Prostate gland (tissue), 2 donors: ENCODE results near the gene SOAT2.

Source experiments
- CTCF ChIP-seq, 4 experiments: fragments of 200-600 bp in 2 of 4; fragments of 450-650 bp in 2 of 4; sonication (generic) in 2 of 4; IDR thresholded peaks; 1 replicate in 3 of 4; 2 replicates in 1 of 4; pipeline ENCODE4 v1.5.1; 2016 to 2019; ENCODE audit warnings: antibody characterized with exemption in 4 of 4, mild to moderate bottlenecking in 2 of 4, moderate library complexity in 2 of 4
- POLR2A ChIP-seq: fragments of 450-650 bp; IDR thresholded peaks from one replicate; pipeline ENCODE4 v1.6.1; 2016; ENCODE audit warnings: antibody characterized with exemption, mild to moderate bottlenecking

GRCh38 chr12:53074283-53074998 lies 28.8 kb upstream of the SOAT2 start:
- no peak for TF ChIP-seq CTCF (IDR thresholded peaks at IDR 0.05)
- no peak for TF ChIP-seq POLR2A
